GM15510 (cell line): Measurements from ENCODE around the gene FAR2.

Experiments
- POLR2A ChIP-seq: IDR thresholded peaks from 3 replicates; pipeline ENCODE4 v1.6.1; 2011; ENCODE audit warnings: borderline replicate concordance; ENCODE audit not compliant: insufficient read length; ENCODE audit errors: extremely low read depth

Gene FAR2

GRCh38 chr12:29148596-29148910, 525 bp upstream of the FAR2 start:
- TF ChIP-seq POLR2A: no peak

DNA sequence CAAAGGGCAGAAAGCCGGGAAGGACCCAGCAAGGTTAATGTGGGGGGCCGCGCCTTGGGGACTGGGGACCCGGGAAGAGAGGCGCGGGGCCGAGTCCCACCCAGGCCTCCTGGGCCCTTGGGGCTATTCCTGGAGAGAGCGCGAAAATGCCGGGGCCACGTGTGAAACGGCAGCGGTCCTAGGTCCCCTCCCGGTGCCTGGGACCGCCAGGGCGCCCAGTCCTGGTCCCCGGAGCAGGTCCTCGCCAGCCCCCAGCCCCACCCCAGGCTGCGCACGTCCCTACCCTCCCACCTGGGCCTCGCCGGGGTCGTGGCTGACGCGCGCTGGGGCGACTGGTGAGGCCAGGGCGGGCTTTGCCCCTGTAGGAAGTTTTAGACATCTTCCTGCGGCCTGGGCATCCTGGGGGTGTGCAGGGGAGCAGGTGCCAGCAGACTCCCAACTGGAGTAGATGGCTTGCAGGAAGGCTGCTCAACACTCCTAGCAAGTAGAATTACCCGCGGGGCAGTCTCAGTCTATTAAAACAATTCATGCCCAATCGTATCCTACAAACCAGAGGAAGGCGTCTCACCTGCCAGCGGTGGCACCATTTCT, 708 bp downstream of the FAR2 start:
- no peak for TF ChIP-seq POLR2A

DNA sequence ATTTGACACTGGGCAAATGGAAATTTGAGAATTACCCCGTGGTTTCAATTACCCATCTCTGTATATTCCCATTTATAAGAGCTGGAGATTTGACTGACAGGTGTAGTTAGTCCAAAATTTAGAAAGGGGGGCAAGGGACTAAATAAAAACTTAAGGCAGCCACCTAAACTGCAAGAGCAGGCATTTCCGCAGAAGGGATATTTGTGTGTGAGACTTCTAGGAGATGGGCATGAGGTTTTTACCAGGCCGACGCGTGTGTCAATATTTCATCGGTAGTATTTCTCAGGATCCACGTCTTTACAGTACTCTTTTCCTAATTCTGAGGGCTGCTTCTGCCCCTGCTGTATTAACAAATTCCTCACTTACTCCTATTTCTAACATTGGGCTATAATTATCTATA, 1.4 kb downstream of the FAR2 start:
- no peak for TF ChIP-seq POLR2A

DNA sequence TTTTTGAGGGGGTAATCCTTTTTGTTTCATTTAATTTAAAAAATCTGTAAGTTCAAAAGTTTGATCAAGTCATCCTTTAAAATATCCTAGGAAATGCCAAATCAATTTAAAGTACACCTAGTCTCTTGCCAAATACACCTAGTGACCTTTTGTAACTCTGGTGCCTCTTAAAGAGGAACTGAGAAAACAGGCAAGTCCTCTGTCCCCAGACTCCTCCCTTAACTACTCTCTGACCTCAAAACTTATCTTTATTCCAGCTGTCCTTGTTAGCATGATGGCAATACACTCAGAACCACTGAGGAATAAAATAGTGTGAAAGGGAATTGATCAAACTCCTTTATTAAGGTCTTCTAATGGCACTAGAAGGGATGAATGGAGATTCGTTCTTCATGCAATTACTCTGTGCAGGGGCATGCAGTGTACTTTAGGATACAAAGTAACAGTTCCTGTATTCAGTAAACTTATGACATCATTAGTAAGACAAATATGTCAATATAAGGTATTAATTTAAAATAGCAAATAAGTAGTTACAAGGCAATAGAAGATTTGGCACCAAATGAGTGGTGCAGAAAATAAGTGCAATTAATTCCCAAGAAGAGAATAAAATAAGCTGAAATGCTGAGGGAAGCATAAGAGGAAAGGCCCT, 3.3 kb downstream of the FAR2 start:
- no peak for TF ChIP-seq POLR2A

GRCh38 chr12:29152981-29153630, 4.0 kb downstream of the FAR2 start:
- TF ChIP-seq POLR2A: no peak

DNA sequence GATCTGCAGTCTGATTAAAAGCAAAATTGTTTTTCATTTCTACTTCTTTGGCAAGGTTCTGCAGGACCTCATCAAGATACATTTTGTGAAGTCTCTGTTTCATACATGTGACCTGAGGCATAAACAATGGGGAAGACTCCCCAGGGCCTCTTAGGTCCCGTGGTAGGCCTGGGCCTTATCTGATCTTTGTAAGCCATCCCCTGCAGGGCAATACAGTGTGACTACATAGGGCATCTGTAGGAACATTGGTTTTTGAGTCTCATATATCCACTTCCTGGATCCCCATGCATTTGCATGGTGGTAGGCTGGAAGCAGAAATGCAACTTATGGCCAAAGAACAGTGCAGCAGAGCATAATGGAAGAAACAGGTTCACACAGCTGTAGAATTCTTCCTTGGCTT, 6.0 kb downstream of the FAR2 start:
- TF ChIP-seq POLR2A: no peak

DNA sequence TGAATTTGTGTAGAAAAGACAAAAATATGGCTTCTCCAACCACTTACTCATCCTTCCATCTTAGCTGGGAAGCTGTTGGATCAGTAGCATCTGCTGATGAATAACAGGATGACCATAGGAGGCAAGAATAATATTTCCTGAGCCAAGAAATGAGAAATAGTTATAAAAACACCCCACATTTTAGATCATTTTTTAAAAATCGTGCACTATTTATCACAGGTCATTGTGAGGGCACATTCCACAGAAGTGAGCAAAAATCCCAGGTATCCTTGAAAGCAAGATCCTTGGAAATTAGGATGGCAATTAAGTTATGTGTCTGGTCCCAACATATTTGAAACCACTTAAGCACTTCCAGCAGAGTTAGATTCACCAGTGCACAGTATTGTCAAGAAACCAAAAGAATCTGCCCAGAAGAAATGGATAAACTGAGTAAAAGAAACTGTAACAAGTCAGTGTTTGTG, 8.4 kb downstream of the FAR2 start:
- no peak for TF ChIP-seq POLR2A

- TF ChIP-seq POLR2A: no peak
Measured at GRCh38 chr12:29158115-29158763, 9.2 kb downstream of the FAR2 start.

GRCh38 chr12:29159661-29160060, 10.6 kb downstream of the FAR2 start:
- TF ChIP-seq POLR2A: no peak

DNA sequence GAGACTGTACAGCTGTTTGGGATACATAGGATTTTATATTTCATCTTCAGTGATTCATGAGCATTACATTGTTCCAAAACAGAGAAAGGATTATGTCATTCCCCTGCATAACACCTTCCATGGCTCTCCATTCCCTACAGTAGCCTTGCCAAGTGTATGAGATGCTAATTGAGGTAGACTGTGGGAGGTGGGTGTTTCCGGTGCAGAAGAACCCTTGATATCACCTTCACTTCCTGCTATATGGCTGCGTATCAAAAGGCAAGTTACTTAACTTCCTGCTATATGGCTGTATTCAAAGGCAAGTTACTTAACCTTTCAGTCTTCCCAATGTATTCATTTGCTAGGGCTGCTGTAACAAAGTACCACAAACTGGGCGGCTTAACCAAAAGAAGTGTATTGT, 11.2 kb downstream of the FAR2 start:
- TF ChIP-seq POLR2A: no peak

DNA sequence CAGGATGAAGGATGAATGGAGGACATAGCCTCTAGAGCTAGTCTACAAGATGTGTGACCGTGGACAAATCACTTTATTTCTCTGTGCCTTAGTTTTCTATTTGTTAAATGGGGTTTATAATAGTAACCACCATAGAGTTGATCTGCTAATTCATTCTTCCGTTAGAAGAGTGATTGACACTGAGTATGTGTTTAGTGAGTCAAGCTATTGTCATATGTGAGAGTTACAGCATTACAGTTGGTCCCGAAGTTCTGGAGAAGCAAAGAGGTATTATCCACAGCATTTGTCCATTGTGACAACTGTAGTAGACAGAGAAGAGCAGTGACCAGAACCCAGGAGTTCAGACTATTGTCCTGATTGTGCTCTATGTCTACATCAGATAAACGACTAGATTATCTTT, 14.1 kb downstream of the FAR2 start:
- no peak for TF ChIP-seq POLR2A

GRCh38 chr12:29164477-29165393, 15.7 kb downstream of the FAR2 start:
- TF ChIP-seq POLR2A: no peak

- no peak for TF ChIP-seq POLR2A
Measured at GRCh38 chr12:29167445-29167844, 18.4 kb downstream of the FAR2 start.

DNA sequence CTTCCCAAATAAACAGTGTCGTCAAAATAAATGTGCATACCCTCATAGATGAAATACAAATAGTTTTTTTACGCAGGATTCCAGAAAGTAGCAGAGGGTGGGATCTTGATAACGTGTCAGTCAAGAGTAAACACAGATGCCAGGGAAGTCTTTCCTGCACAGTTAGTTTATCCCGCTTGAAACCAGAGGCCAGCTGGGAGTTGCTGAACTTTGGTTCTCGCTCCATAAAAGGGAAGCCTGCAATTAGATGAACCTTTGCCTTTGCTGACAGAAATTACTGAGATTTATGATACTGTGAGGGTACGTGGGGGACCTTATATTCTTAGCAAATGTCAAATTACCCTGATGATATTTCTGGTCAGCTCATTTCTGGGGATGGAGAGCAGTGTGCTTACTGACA, 18.9 kb downstream of the FAR2 start:
- TF ChIP-seq POLR2A: no peak
